IPS DF 4.7 (cell line): Measurements from ENCODE around the gene SLC44A5.
"Not testable (repeated sequence)": the region's sequence is repeated elsewhere in the genome, so short reads cannot be mapped to it uniquely, and the experiment has no call there.

Experiments used
- DNase-seq: peaks from one replicate; pipeline ENCODE4 v3.0.0-alpha.2; 2013; ENCODE audit warnings: low spot score; ENCODE audit errors: extremely low read depth

SLC44A5 gene

DNA sequence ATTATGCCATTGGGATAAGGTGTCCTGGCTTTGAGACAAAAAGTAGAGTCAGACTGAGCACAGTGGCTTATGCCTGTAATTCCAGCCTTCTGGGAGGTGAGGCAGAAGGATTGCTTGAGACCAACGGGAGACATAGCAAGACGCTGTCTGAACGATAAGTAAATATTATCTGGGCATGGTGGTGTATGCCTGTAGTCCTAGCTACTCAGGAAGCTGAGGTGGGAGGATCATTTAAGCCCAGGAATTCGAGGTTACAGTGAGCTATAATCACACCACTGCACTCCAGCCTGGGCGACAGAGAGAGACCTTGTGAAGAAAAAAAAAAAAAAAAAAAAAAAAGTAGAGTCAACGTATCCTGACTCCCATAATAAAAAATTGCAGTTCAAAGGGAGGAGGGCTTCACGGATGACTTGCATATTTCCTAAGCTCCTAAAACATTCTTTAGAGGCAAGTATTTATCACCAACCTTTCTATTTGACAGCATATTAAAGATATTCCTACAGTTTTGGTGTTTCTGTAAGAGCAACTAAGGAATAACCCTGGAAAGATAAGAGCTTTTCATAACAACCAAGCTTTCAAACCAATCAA lies 141.2 kb downstream of the SLC44A5 start:
- DNase-seq, result no peak

- no peak for DNase-seq
Measured at GRCh38 chr1:75461808-75462325, 149.0 kb downstream of the SLC44A5 start.

GRCh38 chr1:75449998-75450397 lies 160.9 kb downstream of the SLC44A5 start:
- DNase-seq, result no peak

DNA sequence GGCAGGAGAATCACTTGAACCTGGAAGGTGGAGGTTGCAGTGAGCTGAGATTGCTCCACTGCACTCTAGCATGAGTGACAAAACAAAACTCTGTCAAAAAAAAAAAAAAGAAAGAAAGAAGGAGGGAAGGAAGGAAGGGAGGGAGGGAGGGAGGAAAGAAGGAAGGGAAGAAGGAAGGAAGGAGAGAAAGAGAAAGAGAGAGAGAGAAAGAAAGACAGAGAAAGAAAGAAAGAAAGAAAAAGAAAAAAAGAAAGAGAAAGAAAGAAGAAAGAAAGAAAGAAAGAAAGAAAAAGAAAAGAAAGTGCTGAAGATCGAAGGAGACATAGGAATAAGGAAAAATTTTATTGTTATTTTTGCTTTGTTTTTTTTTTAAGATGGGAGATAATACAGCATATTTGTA lies 166.7 kb downstream of the SLC44A5 start:
- no peak for DNase-seq

DNA sequence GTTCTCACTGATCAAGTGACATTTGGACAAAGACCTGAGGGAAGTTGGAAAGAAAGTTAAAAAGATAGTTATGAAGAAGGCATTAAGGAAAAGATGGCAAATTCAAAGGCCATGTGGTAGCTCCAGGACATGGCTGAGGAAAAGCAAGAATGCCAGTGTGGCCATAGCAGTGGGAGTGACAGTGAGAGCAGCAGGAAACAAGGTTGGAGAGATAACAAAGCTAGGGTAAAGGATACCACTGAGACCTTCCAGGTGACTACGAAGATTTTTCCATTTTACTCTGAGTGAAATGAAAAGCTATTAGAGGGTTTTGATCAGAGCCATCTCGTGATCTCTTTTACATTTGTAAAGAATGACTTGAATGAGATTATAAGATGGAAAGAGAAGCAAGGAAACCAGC lies 170.6 kb downstream of the SLC44A5 start:
- DNase-seq, result no peak

- no peak for DNase-seq
Measured at GRCh38 chr1:75438355-75438754, 172.6 kb downstream of the SLC44A5 start.

GRCh38 chr1:75431843-75432242 lies 179.1 kb downstream of the SLC44A5 start:
- no peak for DNase-seq

DNA sequence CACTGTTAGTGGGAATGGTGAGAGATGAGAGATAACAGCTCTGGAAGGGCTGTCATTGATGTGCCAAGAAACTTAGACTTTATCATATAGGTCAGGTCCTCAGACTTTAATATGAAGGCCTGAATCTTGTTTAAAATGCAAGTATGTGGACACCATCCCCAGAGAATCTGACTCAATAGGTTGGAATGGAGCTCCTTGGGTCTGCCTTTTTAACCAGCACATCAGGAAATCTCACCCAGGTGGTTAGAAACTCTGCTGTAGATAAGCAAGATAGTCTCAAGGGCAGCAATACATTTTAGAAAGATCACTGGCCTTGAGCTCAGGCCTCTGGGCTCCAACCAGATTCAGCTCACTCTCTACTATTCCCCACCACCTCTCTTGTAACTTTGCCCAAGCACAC lies 180.4 kb downstream of the SLC44A5 start:
- no peak for DNase-seq

GRCh38 chr1:75426688-75427087 lies 184.2 kb downstream of the SLC44A5 start:
- DNase-seq, result no peak

DNA sequence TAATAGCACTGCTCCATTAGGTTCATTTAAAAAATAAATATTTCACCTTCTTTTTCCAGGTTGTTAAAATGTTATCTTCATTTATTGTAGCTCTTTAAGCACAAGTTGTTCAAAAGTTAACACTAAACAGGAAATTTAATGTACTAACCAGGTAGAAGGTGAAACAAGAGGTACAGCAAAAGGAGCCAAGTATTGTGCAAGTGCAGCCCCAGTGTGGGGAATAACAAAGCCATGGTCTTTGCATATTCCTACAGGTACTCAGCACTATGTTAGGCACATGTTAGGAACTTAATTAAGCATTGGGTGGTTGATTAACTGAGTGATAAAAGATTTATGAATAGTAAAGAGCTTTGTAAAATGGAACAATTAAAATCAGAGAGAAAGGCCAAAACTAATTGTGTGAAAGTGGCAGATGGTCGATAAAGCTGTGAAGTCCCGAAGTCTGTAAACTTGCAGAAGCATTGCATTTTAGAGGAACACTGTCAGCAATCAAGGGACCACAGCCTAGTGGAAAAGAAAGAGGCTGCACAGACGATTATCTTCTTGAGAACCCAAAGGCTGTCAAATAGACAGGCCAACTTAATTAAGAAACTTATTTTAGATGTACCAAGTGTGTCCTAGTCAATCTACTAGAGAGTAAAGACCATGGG lies 185.8 kb downstream of the SLC44A5 start:
- no peak for DNase-seq

GRCh38 chr1:75423616-75424015 lies 187.3 kb downstream of the SLC44A5 start:
- no peak for DNase-seq

DNA sequence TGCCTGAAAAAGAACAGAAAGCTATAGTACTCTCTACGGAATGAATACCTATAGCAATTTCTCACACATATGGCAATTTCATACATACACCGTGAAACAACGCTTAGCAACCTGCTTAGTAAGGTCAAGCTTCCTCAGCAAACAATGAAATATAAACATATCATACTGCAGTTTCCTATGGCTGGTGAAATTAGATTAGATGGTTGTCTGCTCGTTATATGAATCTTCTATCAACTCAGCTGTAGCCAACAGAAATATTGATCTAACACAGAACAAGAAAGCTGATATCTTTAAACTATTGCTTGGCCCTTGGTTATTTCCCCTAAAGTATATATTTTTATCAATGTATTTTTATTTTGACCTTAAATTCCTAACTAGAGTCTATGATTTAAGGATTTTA lies 187.8 kb downstream of the SLC44A5 start:
- DNase-seq, result no peak

DNA sequence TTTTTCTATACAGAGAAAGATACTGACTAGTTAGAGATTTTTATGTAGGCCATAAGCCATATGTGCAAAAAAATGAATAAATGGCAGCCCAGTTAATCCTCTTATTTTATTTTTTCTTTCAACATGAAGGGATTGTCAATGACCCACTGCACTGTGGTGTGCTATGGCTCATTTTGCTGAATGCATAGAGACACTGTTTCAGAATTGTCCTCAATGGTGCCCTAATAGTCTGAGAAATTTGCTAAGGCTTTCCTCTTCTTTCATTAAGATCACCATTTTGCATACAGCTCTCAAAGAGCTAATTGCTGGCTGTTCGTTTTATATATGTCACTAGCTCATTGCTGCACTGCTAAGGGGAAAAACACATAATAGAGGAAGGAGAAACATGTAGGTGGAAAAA lies 189.5 kb downstream of the SLC44A5 start:
- DNase-seq, result no peak

- no peak for DNase-seq
Measured at GRCh38 chr1:75415187-75415586, 195.7 kb downstream of the SLC44A5 start.

DNA sequence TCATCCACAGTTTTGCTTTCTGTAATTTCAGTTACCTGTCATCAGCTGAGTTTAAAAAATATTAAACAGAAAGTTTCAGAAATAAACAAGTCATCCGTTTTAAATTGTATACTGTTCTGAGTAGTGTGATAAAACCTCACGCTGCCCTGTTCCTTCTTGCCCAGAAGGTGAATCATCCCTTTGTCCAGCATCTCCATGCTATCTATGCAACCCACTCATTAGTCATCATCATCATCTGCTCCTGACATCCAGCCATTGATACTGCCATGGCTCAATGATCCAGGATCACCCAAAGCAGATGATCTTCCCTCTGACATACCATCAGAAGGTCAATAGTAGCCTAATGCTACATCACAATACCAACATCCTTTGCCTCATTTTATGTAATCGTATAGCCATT lies 198.3 kb downstream of the SLC44A5 start:
- no peak for DNase-seq

- DNase-seq, result not testable (repeated sequence)
Measured at GRCh38 chr1:75404681-75405080, 206.2 kb downstream of the SLC44A5 start.

DNA sequence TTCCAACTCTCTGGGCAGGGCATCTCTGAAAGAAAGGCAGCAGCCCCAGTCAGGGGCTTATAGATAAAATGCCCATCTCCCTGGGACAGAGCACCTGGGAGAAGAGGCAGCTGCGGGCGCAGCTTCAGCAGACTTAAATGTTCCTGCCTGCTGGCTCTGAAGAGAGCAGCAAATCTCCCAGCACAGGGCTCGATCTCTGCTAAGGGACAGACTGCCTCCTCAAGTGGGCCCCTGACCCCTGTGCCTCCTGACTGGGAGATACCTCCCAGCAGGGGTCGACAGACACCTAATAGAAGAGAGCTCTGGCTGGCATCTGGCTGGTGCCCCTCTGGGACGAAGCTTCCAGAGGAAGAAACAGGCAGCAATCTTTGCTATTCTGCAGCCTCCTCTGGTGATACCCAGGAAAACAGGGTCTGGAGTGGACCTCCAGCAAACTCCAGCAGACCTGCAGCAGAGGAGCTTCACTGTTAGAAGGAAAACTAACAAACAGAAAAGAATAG lies 207.7 kb downstream of the SLC44A5 start:
- not testable (repeated sequence) for DNase-seq

- no peak for DNase-seq
Measured at GRCh38 chr1:75400716-75401115, 210.2 kb downstream of the SLC44A5 start.

DNA sequence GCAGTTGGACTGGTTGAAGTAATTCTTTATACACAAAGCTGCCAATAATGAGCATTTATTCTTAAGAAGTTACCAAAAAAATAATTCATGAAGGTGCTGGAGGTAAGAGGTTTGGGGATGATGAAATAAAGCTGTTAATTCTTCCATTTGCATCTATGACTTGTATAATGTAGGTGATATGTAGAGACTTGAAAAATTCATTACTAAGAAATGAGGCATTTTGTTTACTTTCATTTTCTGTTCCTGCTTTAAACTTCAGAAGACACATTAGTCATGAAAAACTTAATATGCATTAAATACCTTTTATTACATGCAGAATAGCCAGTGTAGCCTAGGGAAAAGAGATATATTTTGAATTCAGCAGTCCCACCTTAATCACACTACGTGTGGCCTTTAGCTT lies 214.2 kb downstream of the SLC44A5 start:
- DNase-seq, result no peak

GRCh38 chr1:75396260-75396659 lies 214.7 kb downstream of the SLC44A5 start:
- DNase-seq, result no peak

- no peak for DNase-seq
Measured at GRCh38 chr1:75394386-75395139, 216.4 kb downstream of the SLC44A5 start.

- DNase-seq, result no peak
Measured at GRCh38 chr1:75392278-75392677, 218.6 kb downstream of the SLC44A5 start.
